ENCODE data around the gene XPNPEP1. TPM values are rescaled to one million over a fixed set of nuclear protein-coding genes. Genes with fewer than 3 reads are reported as not detected.
"Not testable (repeated sequence)": the region's sequence is repeated elsewhere in the genome, so short reads cannot be mapped to it uniquely, and the experiment has no call there.

The XPNPEP1 gene
- total RNA-seq, 1 donor from 2014 or later, result 166 TPM

GRCh38 chr10:109924967-109925620 is 1.8 kb upstream of the XPNPEP1 start:
- no peak for DNase-seq (ENCODE audit: low read depth in 2 of 2)

GRCh38 chr10:109924087-109924486 is 776 bp upstream of the XPNPEP1 start:
- DNase-seq (ENCODE audit: low read depth in 2 of 2), result no peak

GRCh38 chr10:109922358-109922975 is 844 bp downstream of the XPNPEP1 start:
- DNase-seq (ENCODE audit: low read depth in 2 of 2), result no peak

GRCh38 chr10:109920016-109920415 is 3.3 kb downstream of the XPNPEP1 start:
- DNase-seq (ENCODE audit: low read depth in 2 of 2), result no peak

GRCh38 chr10:109919220-109919619 is 4.1 kb downstream of the XPNPEP1 start:
- no peak for DNase-seq (ENCODE audit: low read depth in 2 of 2)

- DNase-seq (ENCODE audit: low read depth in 2 of 2), result not testable (repeated sequence)
Observed at GRCh38 chr10:109918707-109919106, 4.6 kb downstream of the XPNPEP1 start.

GRCh38 chr10:109915566-109915965 is 7.7 kb downstream of the XPNPEP1 start:
- no peak for DNase-seq (ENCODE audit: low read depth in 2 of 2)

GRCh38 chr10:109914966-109915365 is 8.3 kb downstream of the XPNPEP1 start:
- DNase-seq (ENCODE audit: low read depth in 2 of 2), result peak in 1 of 2 donors; percentile 83

- no peak for DNase-seq (ENCODE audit: low read depth in 2 of 2)
Observed at GRCh38 chr10:109913306-109913892, 9.9 kb downstream of the XPNPEP1 start.

GRCh38 chr10:109912335-109913281 is 10.7 kb downstream of the XPNPEP1 start:
- DNase-seq (ENCODE audit: low read depth in 2 of 2), result no peak

GRCh38 chr10:109911903-109912302 is 11.4 kb downstream of the XPNPEP1 start:
- DNase-seq (ENCODE audit: low read depth in 2 of 2), result no peak

GRCh38 chr10:109906316-109906715 is 17.0 kb downstream of the XPNPEP1 start:
- no peak for DNase-seq (ENCODE audit: low read depth in 2 of 2)

GRCh38 chr10:109904397-109904796 is 18.9 kb downstream of the XPNPEP1 start:
- no peak for DNase-seq (ENCODE audit: low read depth in 2 of 2)

GRCh38 chr10:109902992-109903947 is 20.0 kb downstream of the XPNPEP1 start:
- DNase-seq (ENCODE audit: low read depth in 2 of 2), result no peak

GRCh38 chr10:109899356-109900331 is 23.7 kb downstream of the XPNPEP1 start:
- DNase-seq (ENCODE audit: low read depth in 2 of 2), result peak; percentile 63 to 80

- peak; percentile 72 to 89 for DNase-seq (ENCODE audit: low read depth in 2 of 2)
Observed at GRCh38 chr10:109898666-109899355, 24.5 kb downstream of the XPNPEP1 start.

- DNase-seq (ENCODE audit: low read depth in 2 of 2), result no peak
Observed at GRCh38 chr10:109898007-109898406, 25.3 kb downstream of the XPNPEP1 start.

- no peak for DNase-seq (ENCODE audit: low read depth in 2 of 2)
Observed at GRCh38 chr10:109895848-109896247, 27.5 kb downstream of the XPNPEP1 start.

All from dermis microvascular lymphatic vessel endothelial cell (primary cell).